Measurements from ENCODE around the gene FARP1. TPM values are rescaled to one million over a fixed set of nuclear protein-coding genes. Genes with fewer than 3 reads are reported as not detected.

The FARP1 gene
- total RNA-seq, 1 experiment from 2014 or later = 10.0 TPM

GRCh38 chr13:98141091-98141490, 1.8 kb upstream of the FARP1 start:
- DNase-seq (ENCODE audit: low read depth) = no peak

- DNase-seq (ENCODE audit: low read depth) = no peak
Observed at GRCh38 chr13:98141509-98142379, 1.1 kb upstream of the FARP1 start.

- no peak for DNase-seq (ENCODE audit: low read depth)
Observed at GRCh38 chr13:98143157-98143553, 261 bp downstream of the FARP1 start.

- DNase-seq (ENCODE audit: low read depth) = peak; percentile 20
Observed at GRCh38 chr13:98143601-98144026, 720 bp downstream of the FARP1 start.

- peak; percentile 69 for DNase-seq (ENCODE audit: low read depth)
Observed at GRCh38 chr13:98144027-98144741, 1.3 kb downstream of the FARP1 start.

- peak; percentile 41 for DNase-seq (ENCODE audit: low read depth)
Observed at GRCh38 chr13:98144801-98145350, 2.0 kb downstream of the FARP1 start.

GRCh38 chr13:98147521-98147920, 4.6 kb downstream of the FARP1 start:
- peak; percentile 24 for DNase-seq (ENCODE audit: low read depth)

GRCh38 chr13:98150832-98151479, 8.1 kb downstream of the FARP1 start:
- DNase-seq (ENCODE audit: low read depth) = no peak

- peak; percentile 47 for DNase-seq (ENCODE audit: low read depth)
Observed at GRCh38 chr13:98155475-98156109, 12.7 kb downstream of the FARP1 start.

GRCh38 chr13:98156259-98156658, 13.4 kb downstream of the FARP1 start:
- DNase-seq (ENCODE audit: low read depth) = no peak

GRCh38 chr13:98157188-98157587, 14.3 kb downstream of the FARP1 start:
- no peak for DNase-seq (ENCODE audit: low read depth)

- DNase-seq (ENCODE audit: low read depth) = no peak
Observed at GRCh38 chr13:98157609-98158008, 14.7 kb downstream of the FARP1 start.

- DNase-seq (ENCODE audit: low read depth) = no peak
Observed at GRCh38 chr13:98158172-98158899, 15.4 kb downstream of the FARP1 start.

GRCh38 chr13:98162935-98163334, 20.0 kb downstream of the FARP1 start:
- DNase-seq (ENCODE audit: low read depth) = no peak

- no peak for DNase-seq (ENCODE audit: low read depth)
Observed at GRCh38 chr13:98169331-98169730, 26.4 kb downstream of the FARP1 start.

- peak; percentile 31 for DNase-seq (ENCODE audit: low read depth)
Observed at GRCh38 chr13:98171900-98172589, 29.2 kb downstream of the FARP1 start.

- DNase-seq (ENCODE audit: low read depth) = no peak
Observed at GRCh38 chr13:98172590-98173422, 29.9 kb downstream of the FARP1 start.

GRCh38 chr13:98173431-98174152, 30.7 kb downstream of the FARP1 start:
- peak; percentile 92 for DNase-seq (ENCODE audit: low read depth)

GRCh38 chr13:98174307-98174706, 31.4 kb downstream of the FARP1 start:
- no peak for DNase-seq (ENCODE audit: low read depth)

Data from RPMI7951 (cell line).